GM12865 (cell line): Measurements from ENCODE around the gene IFT57.

ENCODE experiments used
- DNase-seq: peaks from one replicate; pipeline ENCODE4 v3.0.0; 2010; ENCODE audit warnings: low read depth
- H3K4me3 ChIP-seq: 2 replicates; pipeline ENCODE4 v1.5.1; 2011; ENCODE audit warnings: mild to moderate bottlenecking, low read depth, low read length, control low read depth
- TF ChIP-seq, protein P1 (sequence below): IDR thresholded peaks from 2 replicates; pipeline ENCODE4 v1.5.1; 2011; ENCODE audit warnings: low read length, control low read depth, low read depth, inconsistent platforms; ENCODE audit not compliant: insufficient read depth; ENCODE audit errors: missing control alignments

IFT57 gene

DNA sequence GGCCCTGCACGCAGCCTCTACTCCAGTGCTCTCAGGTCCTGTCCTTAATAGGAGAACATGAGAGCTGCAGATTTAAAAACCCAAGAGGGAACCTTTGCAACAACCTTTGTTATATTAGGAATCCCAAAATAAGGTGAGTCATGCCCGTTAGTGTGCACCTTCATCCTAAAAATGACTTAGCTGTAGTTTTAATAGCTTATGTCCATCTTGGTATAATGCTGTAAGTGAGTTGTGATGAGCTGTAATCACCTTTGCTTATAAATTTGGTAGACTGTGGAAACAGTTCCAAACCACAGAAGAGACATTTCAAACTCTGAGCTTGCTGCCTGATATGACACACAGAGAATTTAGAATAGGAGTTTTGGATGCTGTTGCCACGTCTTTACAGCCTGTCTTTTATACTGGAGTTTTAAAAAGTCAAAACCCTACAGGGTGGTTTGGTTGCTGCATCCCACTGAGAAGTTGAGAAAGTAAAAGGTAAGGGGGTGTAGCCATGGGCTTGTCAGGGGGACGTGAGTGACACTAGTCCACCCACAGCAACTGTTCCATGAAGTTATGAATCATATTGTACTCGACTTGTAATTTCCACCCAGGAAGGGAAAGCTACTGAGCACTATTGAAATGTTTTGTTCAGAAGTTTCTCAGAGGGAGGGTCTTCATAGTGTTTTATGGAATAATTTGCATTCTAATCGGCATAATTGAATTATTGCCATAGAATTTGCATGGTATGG lies 104.0 kb downstream of the IFT57 start:
- TF ChIP-seq, protein P1, sequence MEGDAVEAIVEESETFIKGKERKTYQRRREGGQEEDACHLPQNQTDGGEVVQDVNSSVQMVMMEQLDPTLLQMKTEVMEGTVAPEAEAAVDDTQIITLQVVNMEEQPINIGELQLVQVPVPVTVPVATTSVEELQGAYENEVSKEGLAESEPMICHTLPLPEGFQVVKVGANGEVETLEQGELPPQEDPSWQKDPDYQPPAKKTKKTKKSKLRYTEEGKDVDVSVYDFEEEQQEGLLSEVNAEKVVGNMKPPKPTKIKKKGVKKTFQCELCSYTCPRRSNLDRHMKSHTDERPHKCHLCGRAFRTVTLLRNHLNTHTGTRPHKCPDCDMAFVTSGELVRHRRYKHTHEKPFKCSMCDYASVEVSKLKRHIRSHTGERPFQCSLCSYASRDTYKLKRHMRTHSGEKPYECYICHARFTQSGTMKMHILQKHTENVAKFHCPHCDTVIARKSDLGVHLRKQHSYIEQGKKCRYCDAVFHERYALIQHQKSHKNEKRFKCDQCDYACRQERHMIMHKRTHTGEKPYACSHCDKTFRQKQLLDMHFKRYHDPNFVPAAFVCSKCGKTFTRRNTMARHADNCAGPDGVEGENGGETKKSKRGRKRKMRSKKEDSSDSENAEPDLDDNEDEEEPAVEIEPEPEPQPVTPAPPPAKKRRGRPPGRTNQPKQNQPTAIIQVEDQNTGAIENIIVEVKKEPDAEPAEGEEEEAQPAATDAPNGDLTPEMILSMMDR, result no peak
- no peak overlapping the region for H3K4me3 ChIP-seq
- DNase-seq, result no peak

DNA sequence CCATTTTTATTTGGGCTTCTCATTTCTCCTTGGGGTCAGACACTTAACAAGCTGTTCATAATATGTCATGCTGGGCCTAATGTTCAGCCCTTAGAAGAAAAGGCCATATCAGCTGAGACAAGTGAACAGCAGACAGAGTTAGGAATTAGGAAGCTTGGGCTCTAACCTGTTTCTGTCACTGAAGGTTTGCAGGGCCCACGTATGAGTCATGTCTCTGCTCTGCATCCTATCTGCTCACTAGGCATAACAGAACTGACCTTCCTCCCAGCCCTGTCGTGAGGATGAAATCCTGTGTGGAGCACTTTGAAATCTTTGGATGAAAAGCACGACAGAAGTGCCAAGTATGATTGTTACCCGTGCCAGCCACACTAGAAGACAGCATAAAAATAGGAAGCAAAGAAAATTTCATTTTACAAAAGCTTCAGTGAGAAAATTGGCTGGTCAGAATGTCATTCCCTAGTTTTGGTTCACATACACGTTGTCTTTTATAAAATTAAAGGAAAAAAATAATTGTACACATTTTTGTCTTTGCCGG lies 104.9 kb downstream of the IFT57 start:
- H3K4me3 ChIP-seq, result no peak overlapping the region
- DNase-seq, result no peak
- TF ChIP-seq, protein P1, result no peak

DNA sequence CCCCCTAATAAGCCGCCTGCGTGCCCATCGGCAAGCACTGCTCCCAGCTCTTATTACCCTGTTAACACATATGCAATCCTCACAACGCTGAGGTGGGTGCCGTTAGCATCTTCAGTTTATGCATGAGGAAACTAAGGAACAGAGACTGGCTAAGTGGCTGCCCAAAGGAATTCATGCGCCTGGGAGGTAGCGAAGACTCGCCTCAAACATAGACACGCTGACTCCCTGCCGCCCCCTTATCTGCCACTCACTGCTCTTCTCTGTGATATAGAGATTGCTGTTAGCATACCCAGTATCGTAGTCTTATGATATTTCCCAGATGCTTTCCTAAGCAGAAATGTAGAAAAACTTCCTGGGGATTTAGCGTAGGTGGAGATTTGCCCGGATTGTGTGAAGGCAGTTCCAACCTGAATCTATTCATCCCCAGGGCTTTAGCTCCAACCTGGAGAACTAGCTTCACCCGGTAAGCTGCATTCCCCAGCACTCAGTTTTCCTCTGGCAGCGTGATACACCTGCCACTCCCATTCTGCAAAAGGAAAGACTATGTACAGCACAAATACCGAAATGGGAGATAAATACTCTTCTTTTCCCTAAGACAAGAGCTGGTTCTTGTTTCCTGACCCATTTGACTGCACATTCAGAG lies 107.7 kb downstream of the IFT57 start:
- no peak overlapping the region for H3K4me3 ChIP-seq
- TF ChIP-seq, protein P1, result no peak
- DNase-seq, result no peak

DNA sequence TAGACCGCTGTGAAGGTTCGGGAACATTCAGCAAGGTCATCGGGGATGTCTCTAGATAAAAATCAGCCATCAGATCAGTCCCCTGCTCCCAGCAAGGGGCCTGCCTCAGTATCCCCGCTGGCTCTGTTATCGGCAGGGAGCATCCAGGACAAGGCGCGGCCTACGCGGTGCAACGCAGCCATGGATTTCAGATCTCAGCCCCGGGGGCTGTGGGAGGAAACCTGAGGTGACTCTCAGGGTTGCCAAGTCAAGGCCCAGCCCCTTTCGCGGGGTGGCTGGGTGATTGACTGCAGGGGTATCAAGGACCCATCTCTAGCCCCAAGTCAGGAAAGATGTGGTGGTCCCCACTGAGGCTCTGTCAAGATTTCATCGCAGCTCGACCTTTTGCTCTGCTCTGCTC lies 108.2 kb downstream of the IFT57 start:
- TF ChIP-seq, protein P1, result no peak
- H3K4me3 ChIP-seq, result no peak overlapping the region
- no peak for DNase-seq

DNA sequence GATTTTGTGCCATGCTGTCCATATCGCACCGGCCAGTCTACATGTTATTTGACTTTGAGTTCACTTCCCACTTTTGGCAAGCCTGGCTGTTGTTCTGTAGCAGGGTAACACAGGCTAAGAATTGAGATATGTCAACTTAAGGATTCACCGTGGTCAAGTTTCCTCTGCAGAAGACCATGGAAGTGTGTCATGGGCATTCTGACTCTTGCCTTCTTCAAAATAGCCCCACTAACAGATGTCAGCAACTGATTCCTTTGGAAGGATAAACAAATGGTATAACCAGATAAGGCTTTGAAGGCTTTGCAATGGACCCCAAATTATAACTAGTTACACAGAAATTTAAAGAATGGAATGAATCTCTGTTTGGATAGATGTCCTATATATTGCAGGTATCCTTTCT lies 111.3 kb downstream of the IFT57 start:
- no peak overlapping the region for H3K4me3 ChIP-seq
- TF ChIP-seq, protein P1, result no peak
- no peak for DNase-seq
